Raji (cell line): ENCODE measurements around the gene GPRASP2.

ENCODE experiments used
- POLR2A ChIP-seq: IDR thresholded peaks from 2 replicates; pipeline ENCODE4 v1.6.1; 2011; ENCODE audit warnings: low read depth, low read length, control low read depth; ENCODE audit not compliant: insufficient read depth

The GPRASP2 gene

GRCh38 chrX:102728646-102729045 lies 16.4 kb downstream of the GPRASP2 start:
- TF ChIP-seq POLR2A: no peak

GRCh38 chrX:102739657-102740056 lies 27.4 kb downstream of the GPRASP2 start:
- no peak for TF ChIP-seq POLR2A

- no peak for TF ChIP-seq POLR2A
Observed at GRCh38 chrX:102744307-102744706, 32.1 kb downstream of the GPRASP2 start.

- TF ChIP-seq POLR2A: no peak
Observed at GRCh38 chrX:102745513-102745856, 33.2 kb downstream of the GPRASP2 start.

GRCh38 chrX:102745857-102746584 lies 33.8 kb downstream of the GPRASP2 start:
- no peak for TF ChIP-seq POLR2A

- no peak for TF ChIP-seq POLR2A
Observed at GRCh38 chrX:102765217-102765616, 53.0 kb downstream of the GPRASP2 start.

- no peak for TF ChIP-seq POLR2A
Observed at GRCh38 chrX:102765809-102766208, 53.6 kb downstream of the GPRASP2 start.

- no peak for TF ChIP-seq POLR2A
Observed at GRCh38 chrX:102767287-102767686, 55.0 kb downstream of the GPRASP2 start.
